GM18520 (cell line): Measurements from ENCODE around the gene TSHZ3.

Experiments
- ATAC-seq: cut with Tn5 transposase; IDR thresholded peaks from one replicate; pipeline ENCODE4 v1.9.1; 2021; ENCODE audit not compliant: unreplicated experiment

TSHZ3 gene

GRCh38 chr19:31354316-31354715 is 5.1 kb upstream of the TSHZ3 start:
- ATAC-seq, result no peak

- no peak for ATAC-seq
Measured at GRCh38 chr19:31353833-31354232, 4.6 kb upstream of the TSHZ3 start.

- no peak for ATAC-seq
Measured at GRCh38 chr19:31352782-31353651, 3.8 kb upstream of the TSHZ3 start.

GRCh38 chr19:31352296-31352781 is 3.1 kb upstream of the TSHZ3 start:
- no peak for ATAC-seq

- ATAC-seq, result no peak
Measured at GRCh38 chr19:31351855-31352195, 2.6 kb upstream of the TSHZ3 start.

- ATAC-seq, result no peak
Measured at GRCh38 chr19:31351056-31351854, 2.0 kb upstream of the TSHZ3 start.

- no peak for ATAC-seq
Measured at GRCh38 chr19:31350693-31351055, 1.4 kb upstream of the TSHZ3 start.

- no peak for ATAC-seq
Measured at GRCh38 chr19:31350033-31350692, 927 bp upstream of the TSHZ3 start.

GRCh38 chr19:31348481-31349159 is 616 bp downstream of the TSHZ3 start:
- ATAC-seq, result no peak

GRCh38 chr19:31347828-31348392 is 1.3 kb downstream of the TSHZ3 start:
- ATAC-seq, result no peak

- ATAC-seq, result no peak
Measured at GRCh38 chr19:31347354-31347753, 1.9 kb downstream of the TSHZ3 start.

GRCh38 chr19:31346184-31347059 is 2.8 kb downstream of the TSHZ3 start:
- ATAC-seq, result no peak

- no peak for ATAC-seq
Measured at GRCh38 chr19:31344403-31344802, 4.8 kb downstream of the TSHZ3 start.

GRCh38 chr19:31342926-31343325 is 6.3 kb downstream of the TSHZ3 start:
- ATAC-seq, result no peak

GRCh38 chr19:31340042-31341025 is 8.9 kb downstream of the TSHZ3 start:
- ATAC-seq, result no peak

- ATAC-seq, result no peak
Measured at GRCh38 chr19:31339411-31339810, 9.8 kb downstream of the TSHZ3 start.

- ATAC-seq, result no peak
Measured at GRCh38 chr19:31338069-31338776, 11.0 kb downstream of the TSHZ3 start.
